HepG2 (cell line): ENCODE measurements around the gene PRR5L. TPM values are rescaled to one million over a fixed set of nuclear protein-coding genes. Genes with fewer than 3 reads are reported as not detected.

Experiments used
- ATAC-seq: fragments of 200-7000 bp; cut with Tn5 transposase; 3 replicates; pipeline ENCODE4 v1.9.1; 2020; ENCODE audit warnings: mild to moderate bottlenecking, moderate library complexity
- BruUV-seq: library from RNA; stranded (reverse); fragments of 400-500 nt; replicated peaks from 2 replicates; lab custom pipeline; 2021; lab: Mats Ljungman, UMichigan
- CTCF ChIA-PET: fragments of 300-600 bp; formaldehyde crosslinking; extraction: SDS; loops from one replicate; lab custom pipeline; 2021; ENCODE audit warnings: low total read pairs, inconsistent platforms, low intra/inter-chr PET ratio; lab: Yijun Ruan, JAX
- POLR2A ChIA-PET: fragments of 350-600 bp; sonication (Branson Sonifier 250); formaldehyde crosslinking; loops from one replicate; lab custom pipeline; 2020; ENCODE audit warnings: antibody characterized with exemption, inconsistent platforms; lab: Yijun Ruan, JAX
- DNase-seq: peaks from one replicate; pipeline ENCODE4 v3.0.0-alpha.2; 2015; ENCODE audit warnings: low spot score
- FAIRE-seq: peaks from 3 replicates; lab custom pipeline; 2011; peaks lifted over from hg19 to GRCh38; lab: Jason Lieb, UNC
- H2AFZ ChIP-seq: one replicate; pipeline ENCODE4 v1.6.1; 2011; ENCODE audit warnings: low read length, inconsistent platforms
- H3K27ac ChIP-seq: fragments of 300-600 bp; 3 replicates; pipeline ENCODE4 v1.8.0; 2011; ENCODE audit warnings: mixed run types, mild to moderate bottlenecking, mixed read lengths, low read length, inconsistent platforms; ENCODE audit not compliant: insufficient read depth; ENCODE audit errors: extremely low read length
- H3K27me3 ChIP-seq, 2 experiments: fragments of 200-600 bp in 1 of 2; 2 replicates in 1 of 2; 3 replicates in 1 of 2; pipeline versions ENCODE4 v1.6.0 to v1.8.0; 2011; ENCODE audit warnings: low read length in 2 of 2, mild to moderate bottlenecking in 2 of 2, moderate library complexity in 2 of 2, inconsistent platforms in 1 of 2; ENCODE audit not compliant: insufficient read depth in 2 of 2, control insufficient read depth in 1 of 2
- H3K36me3 ChIP-seq, 2 experiments: fragments of 200-600 bp in 1 of 2; replicated peaks in 1 of 2; 2 replicates in 1 of 2; 3 replicates in 1 of 2; pipeline versions ENCODE4 v1.5.1 to v1.8.0; 2011; ENCODE audit warnings: low read length in 2 of 2, inconsistent platforms in 1 of 2; ENCODE audit not compliant: insufficient read depth in 2 of 2, control insufficient read depth in 1 of 2
- H3K4me1 ChIP-seq: 2 replicates; pipeline ENCODE4 v1.5.1; 2012; ENCODE audit warnings: low read length, inconsistent platforms; ENCODE audit not compliant: insufficient read depth
- H3K4me2 ChIP-seq: 2 replicates; pipeline ENCODE4 v1.6.0; 2011; ENCODE audit warnings: low read depth, low read length, inconsistent platforms
- H3K4me3 ChIP-seq, 3 experiments: fragments of 200-600 bp in 1 of 3; sonication (generic), shearing (Covaris generic) in 1 of 3; replicated peaks in 1 of 3; 2 replicates each; pipeline ENCODE4 v1.5.1; 2011 to 2016; ENCODE audit warnings: low read length in 3 of 3, inconsistent platforms in 2 of 3, low read depth in 2 of 3, mild to moderate bottlenecking in 2 of 3, control low read depth in 1 of 3, mixed read lengths in 1 of 3; ENCODE audit not compliant: insufficient read depth in 1 of 3
- H3K79me2 ChIP-seq: one replicate; pipeline ENCODE4 v1.6.1; 2011; ENCODE audit warnings: low read length, inconsistent platforms; ENCODE audit not compliant: insufficient read depth
- H3K9ac ChIP-seq: 2 replicates; pipeline ENCODE4 v1.6.0; 2011; ENCODE audit warnings: mild to moderate bottlenecking, low read depth, low read length, inconsistent platforms; ENCODE audit not compliant: insufficient read depth
- H3K9me3 ChIP-seq: 2 replicates; pipeline ENCODE4 v1.5.1; 2012; ENCODE audit warnings: mild to moderate bottlenecking, low read length
- H4K20me1 ChIP-seq: 2 replicates; pipeline ENCODE4 v1.6.0; 2011; ENCODE audit warnings: inconsistent platforms, mild to moderate bottlenecking, low read length, moderate library complexity; ENCODE audit not compliant: insufficient read depth
- AHR ChIP-seq: IDR thresholded peaks from 2 replicates; pipeline ENCODE4 v1.6.1; 2018; ENCODE audit warnings: missing genetic modification reagents, missing compliant biosample characterization
- ATF7 ChIP-seq, 2 experiments: fragments of 450-650 bp in 1 of 2; sonication (generic) in 1 of 2; formaldehyde crosslinking in 1 of 2; IDR thresholded peaks; 2 replicates each; pipeline versions ENCODE4 v1.4.0 to v1.6.1; 2016 to 2020; ENCODE audit warnings: antibody characterized with exemption in 1 of 2, mild to moderate bottlenecking in 1 of 2, missing genetic modification reagents in 1 of 2
- ATRX ChIP-seq: sonication (generic); formaldehyde crosslinking; IDR thresholded peaks from 2 replicates; pipeline ENCODE4 v1.4.0; 2020; ENCODE audit warnings: missing genetic modification reagents, borderline replicate concordance
- CEBPB ChIP-seq: IDR thresholded peaks from 2 replicates; pipeline ENCODE4 v1.6.1; 2011; ENCODE audit warnings: low read depth, low read length, improper control_type of control experiment, borderline replicate concordance
- HNRNPLL ChIP-seq: fragments of 200-400 bp; formaldehyde crosslinking; IDR thresholded peaks from 2 replicates; pipeline ENCODE4 v1.6.1; 2017; ENCODE audit warnings: mild to moderate bottlenecking, low read depth, low read length; ENCODE audit not compliant: poor library complexity, severe bottlenecking
- HOXD1 ChIP-seq: sonication (generic); formaldehyde crosslinking; IDR thresholded peaks from 2 replicates; pipeline ENCODE4 v1.5.0; 2020; ENCODE audit warnings: missing genetic modification reagents
- ZMYM2 ChIP-seq: sonication (generic); formaldehyde crosslinking; IDR thresholded peaks from 2 replicates; pipeline ENCODE4 v1.8.0; 2022; ENCODE audit warnings: mild to moderate bottlenecking, missing genetic modification reagents
- ZNF101 ChIP-seq: sonication (generic); formaldehyde crosslinking; IDR thresholded peaks from 2 replicates; pipeline ENCODE4 v1.4.0; 2020; ENCODE audit warnings: mild to moderate bottlenecking, low read depth, missing genetic modification reagents, borderline replicate concordance
- ZNF777 ChIP-seq: sonication (generic); formaldehyde crosslinking; IDR thresholded peaks from 2 replicates; pipeline ENCODE4 v1.4.0; 2020; ENCODE audit warnings: missing genetic modification reagents
- WGBS: methylation state at CpG from one replicate; pipeline ENCODE4 v1.1.6; 2017; ENCODE audit warnings: low lambda C conversion rate; 5-methylcytosine and 5-hydroxymethylcytosine counted together
- in situ Hi-C: cut with HindIII; loops from 2 replicates; pipeline ENCODE4 v1.10.0; 2017; ENCODE audit warnings: low pct_unique_long_range_greater_than_20kb; ENCODE audit not compliant: extremely low pct_ligation_motif_present
- intact Hi-C: fragments of 100-400 bp; cut with micrococcal nuclease; formaldehyde crosslinking; loops from one replicate; pipeline ENCODE4 v1.10.0; 2022; ENCODE audit not compliant: unreplicated experiment
- polyA plus RNA-seq, 8 experiments: library from polyadenylated mRNA; depleted of rRNA in 3 of 8; stranded (reverse) in 7 of 8; unstranded in 1 of 8; fragments of >200 nt; fragmentation: Illumina TruSeq in 4 of 8; extraction: Trizol in 4 of 8; gene quantifications; 2 replicates each; pipeline versions ENCODE4 v1.2.1 to v1.2.3, GENCODE V29; 2011 to 2016; ENCODE audit warnings: low read depth in 4 of 8, missing spikeins in 1 of 8, mixed read lengths in 1 of 8; ENCODE audit not compliant: insufficient read depth in 1 of 8
- total RNA-seq, 5 experiments: library from RNA; depleted of rRNA; stranded (reverse); fragments of >200 nt; fragmentation: Illumina TruSeq; extraction: Trizol; gene quantifications; 2 replicates each; pipeline ENCODE4 v1.2.3, GENCODE V29; 2016; ENCODE audit warnings: low read depth in 1 of 5
- TF ChIP-seq, protein P1 (sequence below): sonication (generic); formaldehyde crosslinking; IDR thresholded peaks from 2 replicates; pipeline ENCODE4 v1.4.0; 2020; ENCODE audit warnings: mild to moderate bottlenecking, missing genetic modification reagents
- TF ChIP-seq, protein P2 (sequence below): sonication (generic); formaldehyde crosslinking; IDR thresholded peaks from 2 replicates; pipeline ENCODE4 v1.4.0; 2020; ENCODE audit warnings: mild to moderate bottlenecking, missing genetic modification reagents
- TF ChIP-seq, protein P3 (sequence below): sonication (generic); formaldehyde crosslinking; IDR thresholded peaks from 2 replicates; pipeline ENCODE4 v1.8.0; 2022; ENCODE audit warnings: low read depth, missing genetic modification reagents
- TF ChIP-seq, protein P4 (sequence below), 2 experiments: fragments of 450-650 bp in 1 of 2; sonication (generic) in 1 of 2; formaldehyde crosslinking; IDR thresholded peaks; 2 replicates each; pipeline versions ENCODE4 v1.5.0 to v1.8.0; 2020 to 2022; ENCODE audit warnings: mild to moderate bottlenecking in 1 of 2, missing genetic modification reagents in 1 of 2
- TF ChIP-seq, protein P5 (sequence below): sonication (generic); IDR thresholded peaks from 2 replicates; pipeline ENCODE4 v1.6.1; 2016; ENCODE audit warnings: low read depth, borderline replicate concordance
- TF ChIP-seq, protein P6 (sequence below), 2 experiments: sonication (generic) in 1 of 2; formaldehyde crosslinking in 1 of 2; IDR thresholded peaks; 2 replicates each; pipeline versions ENCODE4 v1.4.0 to v1.6.1; 2018 to 2020; ENCODE audit warnings: missing genetic modification reagents in 2 of 2, borderline replicate concordance in 1 of 2, low read depth in 1 of 2, mild to moderate bottlenecking in 1 of 2, missing biosample characterization in 1 of 2

PRR5L gene
- total and polyA plus RNA-seq, 2 of the 13 experiments (the other 11 are each of a cell fraction or from before 2014, with no cell fraction given) = 0.16 TPM; not detected in 1

DNA sequence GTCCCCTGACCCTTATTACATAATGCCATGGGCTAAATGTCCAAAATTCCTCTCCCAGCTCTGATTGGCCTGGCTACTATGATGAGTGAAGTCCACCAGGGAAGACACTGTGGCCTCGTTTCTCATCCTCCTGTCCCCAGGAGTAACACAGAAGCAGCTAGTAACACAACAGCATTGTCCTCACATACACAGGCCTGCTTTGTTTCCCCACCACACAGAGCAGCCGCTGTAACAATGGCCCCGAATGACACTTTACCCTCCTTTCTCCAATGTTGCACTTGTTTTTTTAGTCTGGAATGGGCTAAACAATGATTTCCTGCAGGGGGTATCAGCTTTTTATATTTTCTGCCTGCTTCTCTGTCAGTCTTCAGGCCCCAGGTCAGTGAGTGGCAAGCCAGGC, at the start of gene PRR5L (continued):
- TF ChIP-seq AHR = no peak
- TF ChIP-seq, protein P1, sequence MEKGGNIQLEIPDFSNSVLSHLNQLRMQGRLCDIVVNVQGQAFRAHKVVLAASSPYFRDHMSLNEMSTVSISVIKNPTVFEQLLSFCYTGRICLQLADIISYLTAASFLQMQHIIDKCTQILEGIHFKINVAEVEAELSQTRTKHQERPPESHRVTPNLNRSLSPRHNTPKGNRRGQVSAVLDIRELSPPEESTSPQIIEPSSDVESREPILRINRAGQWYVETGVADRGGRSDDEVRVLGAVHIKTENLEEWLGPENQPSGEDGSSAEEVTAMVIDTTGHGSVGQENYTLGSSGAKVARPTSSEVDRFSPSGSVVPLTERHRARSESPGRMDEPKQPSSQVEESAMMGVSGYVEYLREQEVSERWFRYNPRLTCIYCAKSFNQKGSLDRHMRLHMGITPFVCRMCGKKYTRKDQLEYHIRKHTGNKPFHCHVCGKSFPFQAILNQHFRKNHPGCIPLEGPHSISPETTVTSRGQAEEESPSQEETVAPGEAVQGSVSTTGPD (CRISPR knock-in tag) = no peak

DNA sequence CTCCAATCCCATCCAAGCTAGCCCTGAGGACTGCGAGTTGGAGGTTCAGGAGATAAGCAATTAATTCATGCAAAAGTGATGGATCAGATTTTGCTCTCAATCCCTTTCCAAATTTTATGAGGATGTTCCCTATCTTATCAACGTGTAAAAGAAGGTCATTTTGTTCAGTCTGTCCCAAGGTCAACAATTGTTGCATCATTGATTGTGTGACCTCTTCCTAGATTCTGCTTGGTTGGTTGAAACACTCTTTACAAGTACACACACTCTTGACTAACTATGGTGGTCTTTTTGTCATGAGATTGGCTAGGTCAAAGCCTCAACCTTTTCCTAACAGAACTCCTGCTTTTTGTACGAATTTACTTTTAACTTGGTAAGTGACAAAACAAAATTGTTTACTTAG, 48.6 kb upstream of the PRR5L start:
- ChIA-PET CTCF (no interaction called here), POLR2A (no interaction called here)
- H3K9me3 ChIP-seq = no peaks in the 10 kb centered on the region
- DNase-seq (no peak), FAIRE-seq (no peak), ATAC-seq (no peak)
- in situ Hi-C loops = no loop called here
- no peaks in the 10 kb centered on the region for H3K36me3 ChIP-seq
- no peaks in the 10 kb centered on the region for H4K20me1 ChIP-seq
- H3K27me3 ChIP-seq = 0 out of 5 replicates have a peak, but pooled peaks cover 0 to 4% of the 10 kb centered on the region in 2 experiments
- 0% methylated on average over 3 of the region's 3 CpGs for WGBS
- H3K4me2 ChIP-seq = no peak overlapping the region
- intact Hi-C loops = no loop called here
- no TSS peak for BruUV-seq
- H3K27ac ChIP-seq = no peak overlapping the region
- H3K4me1 ChIP-seq = no peaks in the 10 kb centered on the region
- no peak overlapping the region for H3K9ac ChIP-seq
- H3K4me3 ChIP-seq = no peak overlapping the region
- H3K79me2 ChIP-seq = no peaks in the 10 kb centered on the region
- H2AFZ ChIP-seq = no peak overlapping the region
- TF ChIP-seq ZMYM2 (CRISPR knock-in tag) (no peak), CEBPB (peak; percentile 48; the same call in 1 of the 2 replicates), HNRNPLL (no peak), ZNF101 (CRISPR knock-in tag) (no peak), HOXD1 (no peak), ATRX (CRISPR knock-in tag) (no peak), ZNF777 (CRISPR knock-in tag) (no peak), ATF7 (IDR thresholded peaks at IDR 0.05) (peak; percentile 26; the same call in 1 of the 2 replicates), ATF7 (CRISPR knock-in tag; IDR thresholded peaks at IDR 0.05) (no peak)
- TF ChIP-seq, protein P2, sequence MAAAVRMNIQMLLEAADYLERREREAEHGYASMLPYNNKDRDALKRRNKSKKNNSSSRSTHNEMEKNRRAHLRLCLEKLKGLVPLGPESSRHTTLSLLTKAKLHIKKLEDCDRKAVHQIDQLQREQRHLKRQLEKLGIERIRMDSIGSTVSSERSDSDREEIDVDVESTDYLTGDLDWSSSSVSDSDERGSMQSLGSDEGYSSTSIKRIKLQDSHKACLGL (CRISPR knock-in tag) = no peak
- TF ChIP-seq, protein P3, sequence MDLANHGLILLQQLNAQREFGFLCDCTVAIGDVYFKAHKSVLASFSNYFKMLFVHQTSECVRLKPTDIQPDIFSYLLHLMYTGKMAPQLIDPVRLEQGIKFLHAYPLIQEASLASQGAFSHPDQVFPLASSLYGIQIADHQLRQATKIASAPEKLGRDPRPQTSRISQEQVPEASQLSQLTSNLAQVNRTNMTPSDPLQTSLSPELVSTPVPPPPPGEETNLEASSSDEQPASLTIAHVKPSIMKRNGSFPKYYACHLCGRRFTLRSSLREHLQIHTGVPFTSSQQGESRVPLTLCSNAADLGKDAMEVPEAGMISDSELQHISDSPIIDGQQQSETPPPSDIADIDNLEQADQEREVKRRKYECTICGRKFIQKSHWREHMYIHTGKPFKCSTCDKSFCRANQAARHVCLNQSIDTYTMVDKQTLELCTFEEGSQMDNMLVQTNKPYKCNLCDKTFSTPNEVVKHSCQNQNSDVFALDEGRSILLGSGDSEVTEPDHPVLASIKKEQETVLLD (CRISPR knock-in tag) = no peak
- TF ChIP-seq, protein P4, sequence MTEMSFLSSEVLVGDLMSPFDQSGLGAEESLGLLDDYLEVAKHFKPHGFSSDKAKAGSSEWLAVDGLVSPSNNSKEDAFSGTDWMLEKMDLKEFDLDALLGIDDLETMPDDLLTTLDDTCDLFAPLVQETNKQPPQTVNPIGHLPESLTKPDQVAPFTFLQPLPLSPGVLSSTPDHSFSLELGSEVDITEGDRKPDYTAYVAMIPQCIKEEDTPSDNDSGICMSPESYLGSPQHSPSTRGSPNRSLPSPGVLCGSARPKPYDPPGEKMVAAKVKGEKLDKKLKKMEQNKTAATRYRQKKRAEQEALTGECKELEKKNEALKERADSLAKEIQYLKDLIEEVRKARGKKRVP (CRISPR knock-in tag; IDR thresholded peaks at IDR 0.05) = peak in 1 of 2 experiments; percentile 53; a peak in 1 of 4 replicates
- TF ChIP-seq, protein P5, sequence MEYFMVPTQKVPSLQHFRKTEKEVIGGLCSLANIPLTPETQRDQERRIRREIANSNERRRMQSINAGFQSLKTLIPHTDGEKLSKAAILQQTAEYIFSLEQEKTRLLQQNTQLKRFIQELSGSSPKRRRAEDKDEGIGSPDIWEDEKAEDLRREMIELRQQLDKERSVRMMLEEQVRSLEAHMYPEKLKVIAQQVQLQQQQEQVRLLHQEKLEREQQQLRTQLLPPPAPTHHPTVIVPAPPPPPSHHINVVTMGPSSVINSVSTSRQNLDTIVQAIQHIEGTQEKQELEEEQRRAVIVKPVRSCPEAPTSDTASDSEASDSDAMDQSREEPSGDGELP = no peak
- TF ChIP-seq, protein P6, sequence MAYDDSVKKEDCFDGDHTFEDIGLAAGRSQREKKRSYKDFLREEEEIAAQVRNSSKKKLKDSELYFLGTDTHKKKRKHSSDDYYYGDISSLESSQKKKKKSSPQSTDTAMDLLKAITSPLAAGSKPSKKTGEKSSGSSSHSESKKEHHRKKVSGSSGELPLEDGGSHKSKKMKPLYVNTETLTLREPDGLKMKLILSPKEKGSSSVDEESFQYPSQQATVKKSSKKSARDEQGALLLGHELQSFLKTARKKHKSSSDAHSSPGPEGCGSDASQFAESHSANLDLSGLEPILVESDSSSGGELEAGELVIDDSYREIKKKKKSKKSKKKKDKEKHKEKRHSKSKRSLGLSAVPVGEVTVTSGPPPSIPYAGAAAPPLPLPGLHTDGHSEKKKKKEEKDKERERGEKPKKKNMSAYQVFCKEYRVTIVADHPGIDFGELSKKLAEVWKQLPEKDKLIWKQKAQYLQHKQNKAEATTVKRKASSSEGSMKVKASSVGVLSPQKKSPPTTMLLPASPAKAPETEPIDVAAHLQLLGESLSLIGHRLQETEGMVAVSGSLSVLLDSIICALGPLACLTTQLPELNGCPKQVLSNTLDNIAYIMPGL (CRISPR knock-in tag; IDR thresholded peaks at IDR 0.05; ENCODE audit: borderline replicate concordance in 1 of 2, low read depth in 1 of 2) = no peak
